GM19025 (cell line): ENCODE measurements around the gene AUTS2.

Source experiments
- ATAC-seq: cut with Tn5 transposase; IDR thresholded peaks from one replicate; pipeline ENCODE4 v1.9.1; 2021; ENCODE audit warnings: mild to moderate bottlenecking, low read depth, moderate library complexity; ENCODE audit not compliant: unreplicated experiment

AUTS2 gene

GRCh38 chr7:70377957-70378356 lies 779.7 kb downstream of the AUTS2 start:
- no peak for ATAC-seq

DNA sequence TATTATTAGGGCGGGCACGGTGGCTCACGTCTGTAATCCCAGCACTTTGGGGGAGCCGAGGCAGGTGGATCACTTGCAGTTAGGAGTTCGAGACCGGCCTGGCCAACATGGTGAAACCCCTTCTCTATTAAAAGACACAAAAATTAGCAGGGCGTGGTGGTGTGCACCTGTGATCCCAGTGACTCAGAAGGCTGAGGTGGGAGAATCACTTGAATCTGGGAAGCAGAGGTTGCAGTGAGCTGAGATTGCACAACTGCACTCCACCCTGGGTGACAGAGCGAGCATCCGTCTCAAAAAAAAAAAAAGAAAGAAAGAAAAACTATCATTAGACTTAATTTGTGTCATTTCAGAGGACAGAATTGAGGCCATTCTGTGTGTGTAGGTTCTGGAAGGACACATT lies 780.9 kb downstream of the AUTS2 start:
- no peak for ATAC-seq

DNA sequence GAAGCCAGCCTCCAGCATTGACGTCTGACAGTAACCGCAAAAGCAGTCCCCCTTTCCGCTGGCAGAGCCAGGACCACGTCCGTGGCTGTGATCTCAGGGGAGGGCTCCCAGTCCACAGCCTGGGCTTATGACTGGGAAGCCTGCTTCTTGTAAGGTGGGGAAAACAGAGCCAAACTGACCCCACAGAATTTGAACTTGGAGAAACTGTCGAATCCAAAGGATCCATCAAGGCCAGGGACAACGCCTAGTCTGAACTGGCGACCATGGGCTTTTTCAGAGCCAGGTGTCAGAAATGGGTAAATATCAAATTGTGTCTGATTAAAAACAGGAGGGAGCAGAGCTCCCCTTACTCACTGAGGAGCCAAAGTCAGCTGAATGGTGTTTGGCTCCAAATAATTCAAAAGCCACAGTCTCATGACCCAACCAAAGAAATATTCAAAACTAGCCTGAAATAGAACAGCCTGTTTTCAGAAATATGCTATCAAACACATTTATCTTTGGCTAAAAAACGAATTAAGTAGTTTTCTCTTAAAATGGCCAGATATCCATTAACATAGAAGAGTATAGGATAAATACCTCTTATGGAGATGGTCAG lies 782.2 kb downstream of the AUTS2 start:
- no peak for ATAC-seq

DNA sequence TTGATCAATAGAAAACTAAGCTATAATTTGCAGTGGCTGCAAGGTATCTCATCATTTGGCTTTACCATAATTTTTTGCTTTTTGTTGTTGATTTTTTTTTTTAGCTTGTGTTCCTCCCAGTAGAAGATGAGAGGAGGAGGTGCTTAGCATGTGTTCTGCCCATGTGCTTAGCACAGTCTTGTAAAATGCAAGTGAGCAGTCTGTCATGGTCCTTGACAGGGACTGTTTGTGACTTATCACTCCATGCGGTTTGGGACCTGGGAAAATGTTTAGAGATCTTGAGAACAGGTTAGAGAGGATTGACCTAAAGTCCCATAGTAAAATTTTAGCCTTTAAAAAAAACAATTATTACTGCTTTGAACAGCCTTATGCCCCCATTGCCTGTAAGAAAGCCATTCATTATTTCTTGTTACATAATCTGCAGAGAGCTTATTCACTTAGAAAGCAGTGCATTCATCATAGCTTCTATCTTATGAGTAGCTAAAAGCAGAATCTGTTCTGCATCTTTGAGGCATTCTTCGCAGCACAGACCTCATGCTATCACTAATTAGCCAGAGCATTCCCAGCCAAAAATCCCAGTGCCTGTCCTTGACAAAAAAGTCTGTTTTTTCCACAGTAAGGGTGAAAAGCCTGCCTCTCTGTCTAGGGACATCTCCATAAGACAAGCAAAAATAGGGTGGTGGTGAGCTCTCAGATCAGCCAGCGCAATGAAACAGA lies 784.9 kb downstream of the AUTS2 start:
- ATAC-seq = no peak

GRCh38 chr7:70384024-70384423 lies 785.7 kb downstream of the AUTS2 start:
- no peak for ATAC-seq

DNA sequence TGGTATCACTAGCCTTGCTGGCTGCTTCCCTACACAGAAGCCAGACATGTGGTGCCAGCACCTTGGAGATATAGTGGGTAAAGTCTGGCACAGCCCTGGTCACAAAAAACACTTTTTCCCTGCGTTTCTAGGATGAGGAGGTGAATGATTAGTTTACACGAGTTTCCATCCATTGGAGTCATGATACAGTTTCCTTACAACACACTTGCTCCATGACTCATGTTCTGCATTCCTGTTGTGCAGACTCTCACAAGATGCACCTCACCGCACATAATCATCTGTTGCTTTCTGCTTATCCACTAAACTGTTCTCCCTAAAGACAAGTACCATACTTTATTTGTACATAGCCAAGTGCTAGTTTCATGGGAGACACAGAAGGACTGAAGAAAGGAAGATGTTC lies 786.6 kb downstream of the AUTS2 start:
- ATAC-seq = no peak

- no peak for ATAC-seq
Observed at GRCh38 chr7:70387217-70387616, 788.9 kb downstream of the AUTS2 start.

DNA sequence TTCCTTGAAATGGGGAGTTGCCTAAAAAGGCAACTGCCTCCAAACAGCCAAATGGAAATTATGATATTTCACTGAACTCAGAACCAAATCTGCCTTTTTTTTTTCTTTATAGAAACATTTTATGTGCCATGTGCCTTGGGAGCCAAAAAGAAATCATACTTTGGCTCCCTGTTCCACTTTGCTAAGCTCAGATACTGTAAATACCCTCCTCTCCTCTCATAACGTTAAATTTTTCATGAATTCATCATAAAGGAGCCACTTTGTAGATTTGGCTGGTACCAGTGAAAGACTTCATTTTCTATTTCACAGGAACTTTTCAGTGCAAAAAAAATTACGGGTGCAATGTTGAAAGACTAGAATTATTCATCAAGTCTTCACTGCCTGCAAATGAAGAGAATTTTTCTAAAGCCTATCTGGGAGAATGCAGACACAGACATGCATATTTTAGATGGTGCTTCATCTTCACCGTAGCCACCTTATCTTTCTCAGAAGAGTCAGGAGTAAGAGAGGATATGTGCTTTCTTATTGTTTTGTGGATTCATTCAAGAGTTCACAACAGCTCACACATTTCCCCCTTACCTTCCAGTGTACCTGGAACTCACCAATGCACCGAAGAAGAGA lies 791.4 kb downstream of the AUTS2 start:
- no peak for ATAC-seq

DNA sequence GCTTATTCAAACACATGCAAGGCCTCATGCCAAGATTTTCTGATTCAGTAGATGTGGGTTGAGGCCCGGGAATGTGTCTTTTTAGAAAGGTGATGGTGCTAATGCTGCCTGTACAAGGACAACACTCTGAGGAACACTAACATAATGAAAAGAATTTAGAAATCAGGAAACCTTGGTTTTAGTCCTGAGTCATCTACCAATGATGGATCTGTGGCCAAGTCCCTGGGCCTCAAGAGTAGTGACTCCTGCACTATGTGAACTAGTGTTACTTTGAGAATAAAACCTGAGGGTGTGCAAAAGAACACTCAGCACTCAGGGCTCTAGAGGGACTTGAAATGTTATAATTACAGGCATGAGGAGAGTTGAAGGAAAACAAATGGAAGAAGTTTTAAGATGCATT lies 792.0 kb downstream of the AUTS2 start:
- no peak for ATAC-seq

DNA sequence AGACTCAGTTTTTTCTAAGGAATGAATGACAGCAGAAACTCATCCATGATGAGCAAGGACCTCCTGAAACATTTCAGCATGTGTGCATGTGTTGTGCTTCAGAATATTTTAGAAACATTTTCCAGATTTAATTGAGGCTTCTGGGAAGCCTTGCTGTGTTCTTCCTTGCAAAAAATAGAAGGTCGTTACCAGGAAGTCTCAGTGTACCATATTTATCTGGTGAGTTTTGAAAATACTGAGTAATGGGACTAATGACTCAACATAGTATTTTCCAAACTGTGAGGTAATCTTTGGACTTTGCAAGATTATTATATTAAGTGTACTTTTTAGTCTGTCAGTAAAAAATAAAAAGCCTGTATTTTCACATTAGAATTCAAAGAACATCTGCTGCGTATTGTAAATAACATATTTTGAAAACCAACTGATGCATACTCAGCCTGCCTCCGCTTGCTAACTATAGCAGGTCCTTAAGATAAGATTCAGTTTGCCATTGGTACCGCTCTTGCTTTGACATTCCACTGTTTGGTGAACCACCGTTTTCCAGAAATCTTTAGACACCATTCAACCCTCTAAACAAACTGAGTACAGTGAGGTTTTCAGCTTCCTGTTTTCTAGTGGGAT lies 794.1 kb downstream of the AUTS2 start:
- ATAC-seq = no peak

DNA sequence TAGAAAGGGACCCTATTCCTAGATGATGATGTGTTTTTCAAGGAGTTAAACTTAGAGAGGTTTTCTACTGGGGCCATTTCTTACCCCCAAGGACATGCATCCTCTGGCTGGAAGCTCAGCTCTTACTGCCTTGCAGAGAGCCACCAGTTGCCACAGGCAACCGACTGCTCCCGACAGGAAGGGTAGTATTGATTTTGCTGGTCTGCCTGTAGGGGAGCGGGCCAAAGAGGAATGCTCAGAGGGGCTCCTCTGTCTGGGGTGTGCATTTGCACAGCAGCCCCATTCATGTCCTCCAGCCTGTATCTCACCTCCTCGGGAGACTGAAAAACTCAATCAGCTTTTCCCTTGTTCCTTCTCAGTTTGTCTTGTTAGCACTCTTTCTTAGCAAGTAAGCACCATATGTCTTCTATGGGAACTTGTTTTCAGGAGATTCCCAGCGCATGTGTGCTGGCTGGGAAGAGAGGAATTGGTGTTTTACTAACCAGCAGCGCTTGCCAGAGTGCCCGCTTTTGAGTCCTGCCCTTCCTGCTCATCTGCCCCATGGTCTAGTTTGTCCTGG lies 794.7 kb downstream of the AUTS2 start:
- no peak for ATAC-seq

DNA sequence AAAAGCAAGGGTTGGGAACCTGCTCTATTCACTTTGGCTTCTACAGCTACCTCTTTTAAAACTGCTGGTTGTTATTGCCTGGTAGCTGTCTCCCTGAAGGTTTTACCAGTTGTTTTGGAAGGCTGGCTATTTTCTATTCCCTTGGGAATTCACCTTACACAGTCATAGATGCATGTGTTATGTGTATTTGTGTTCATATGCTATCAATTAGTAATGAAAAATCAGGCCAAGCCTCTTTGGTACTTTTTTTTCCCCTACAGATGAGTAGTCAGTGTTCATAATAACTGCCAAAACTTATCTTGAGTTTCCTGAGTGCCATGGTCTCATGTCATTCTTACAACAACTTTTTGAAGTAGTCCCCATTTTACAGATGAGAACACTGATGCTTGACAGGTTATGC lies 795.7 kb downstream of the AUTS2 start:
- ATAC-seq = no peak

GRCh38 chr7:70400829-70401380 lies 802.6 kb downstream of the AUTS2 start:
- no peak for ATAC-seq

- no peak for ATAC-seq
Observed at GRCh38 chr7:70402069-70402468, 803.8 kb downstream of the AUTS2 start.

DNA sequence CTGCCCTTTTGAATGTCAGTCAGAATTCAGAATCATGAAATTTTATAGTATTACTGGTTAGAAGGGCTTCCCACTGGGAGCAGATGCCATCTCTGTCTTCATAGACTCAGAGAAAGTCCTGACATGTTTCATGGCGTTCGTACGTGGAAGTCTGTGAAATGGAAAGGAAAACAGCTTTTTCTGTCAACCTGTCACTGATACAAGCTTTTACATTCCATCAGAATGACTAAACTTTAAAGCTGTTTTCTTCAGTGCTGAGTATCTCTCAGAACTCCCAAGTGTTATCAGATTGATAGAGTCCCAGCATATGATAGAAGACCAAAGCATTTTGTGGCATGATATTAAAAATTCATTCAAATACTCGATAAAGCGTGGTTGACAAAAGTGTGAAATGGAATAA lies 807.0 kb downstream of the AUTS2 start:
- no peak for ATAC-seq

DNA sequence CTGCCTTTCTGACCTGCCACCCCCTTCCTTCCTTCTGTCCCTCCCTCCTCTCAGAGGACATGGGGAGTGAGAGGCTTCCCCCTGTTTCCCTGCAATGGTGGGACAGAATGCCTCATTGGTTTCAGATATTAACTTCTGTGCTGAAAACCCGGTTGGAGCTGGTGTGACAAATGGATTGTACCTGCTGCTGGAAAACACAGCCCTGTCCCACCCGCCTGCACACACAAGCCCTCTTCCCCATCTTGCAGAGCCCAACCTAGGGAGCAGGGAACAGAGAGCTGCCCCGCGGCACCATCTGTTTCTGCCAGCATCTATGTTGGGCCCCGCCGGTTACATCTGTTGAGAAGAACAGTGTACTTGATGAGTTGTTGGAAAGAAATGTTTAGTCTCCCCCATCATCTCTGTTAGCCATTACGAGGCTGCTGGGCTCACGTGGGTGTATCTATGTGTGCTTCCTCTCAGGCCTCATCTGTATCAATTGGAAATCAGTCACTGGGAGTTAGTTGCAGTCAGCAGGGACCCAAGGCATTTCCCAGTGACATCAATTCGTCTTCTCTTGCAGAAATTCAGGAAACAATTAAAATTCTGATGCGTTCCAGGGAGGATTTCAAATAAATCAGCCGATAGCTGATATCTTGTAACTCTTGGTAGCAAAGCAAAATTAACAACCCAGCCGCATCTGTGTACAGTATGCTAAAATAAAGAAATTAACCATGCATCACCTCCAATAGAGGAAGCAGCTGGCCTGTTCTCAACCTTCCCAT lies 808.1 kb downstream of the AUTS2 start:
- ATAC-seq = no peak

GRCh38 chr7:70406950-70407209 lies 808.6 kb downstream of the AUTS2 start:
- ATAC-seq = no peak

- ATAC-seq = no peak
Observed at GRCh38 chr7:70408477-70408876, 810.2 kb downstream of the AUTS2 start.

GRCh38 chr7:70408891-70409290 lies 810.6 kb downstream of the AUTS2 start:
- no peak for ATAC-seq

DNA sequence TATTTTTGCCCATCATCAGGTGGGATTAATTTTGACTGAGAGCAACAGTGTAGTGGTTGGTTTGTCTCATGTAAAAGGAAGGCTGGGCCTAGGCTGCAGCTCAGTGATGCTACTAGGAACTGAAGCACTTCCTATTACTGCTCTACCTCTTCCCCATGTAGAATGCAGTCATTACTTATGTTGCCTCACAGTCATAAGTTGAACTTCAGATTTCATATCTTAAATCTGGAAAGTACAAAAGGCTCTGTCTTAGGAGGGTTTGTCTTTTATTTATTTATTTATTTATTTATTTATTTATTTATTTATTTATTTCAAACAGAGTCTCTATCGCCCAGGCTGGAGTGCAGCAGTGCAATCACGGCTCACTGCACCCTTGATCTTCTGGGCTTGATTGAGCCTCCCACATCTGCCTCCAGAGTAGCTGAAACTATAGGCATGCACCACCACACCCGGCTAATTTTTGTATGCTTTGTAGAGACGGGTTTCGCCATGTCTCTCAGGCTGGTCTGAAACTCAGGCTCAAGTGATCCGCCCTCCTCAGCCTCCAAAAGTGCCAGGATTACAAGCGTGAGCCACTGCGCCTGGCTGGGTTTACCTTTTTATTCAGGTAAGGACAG lies 812.0 kb downstream of the AUTS2 start:
- no peak for ATAC-seq
